T-helper 1 cell (primary cell): ENCODE data around the gene CCDC149.

Experiments used
- DNase-seq, 5 donors: peaks; one replicate each; pipeline ENCODE4 v3.0.0-alpha.2; 2012 to 2020

Gene CCDC149

DNA sequence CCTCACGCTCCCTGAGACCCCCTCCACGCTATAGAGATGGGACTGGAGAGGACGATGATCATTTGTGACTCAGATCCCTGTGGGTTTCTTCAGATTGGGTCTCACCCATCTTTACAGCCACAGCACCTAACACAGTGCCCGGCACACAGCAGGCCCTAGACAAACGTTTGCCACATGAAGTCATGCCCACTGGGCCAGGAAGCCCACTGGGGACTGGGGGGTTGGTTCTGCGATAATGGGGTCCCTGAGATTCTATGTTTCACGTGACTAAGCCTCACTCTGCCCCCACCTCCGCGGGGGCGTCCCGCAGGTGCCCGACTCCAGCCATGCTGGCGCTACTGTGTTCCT, 113.7 kb downstream of the CCDC149 start:
- DNase-seq, result no peak

DNA sequence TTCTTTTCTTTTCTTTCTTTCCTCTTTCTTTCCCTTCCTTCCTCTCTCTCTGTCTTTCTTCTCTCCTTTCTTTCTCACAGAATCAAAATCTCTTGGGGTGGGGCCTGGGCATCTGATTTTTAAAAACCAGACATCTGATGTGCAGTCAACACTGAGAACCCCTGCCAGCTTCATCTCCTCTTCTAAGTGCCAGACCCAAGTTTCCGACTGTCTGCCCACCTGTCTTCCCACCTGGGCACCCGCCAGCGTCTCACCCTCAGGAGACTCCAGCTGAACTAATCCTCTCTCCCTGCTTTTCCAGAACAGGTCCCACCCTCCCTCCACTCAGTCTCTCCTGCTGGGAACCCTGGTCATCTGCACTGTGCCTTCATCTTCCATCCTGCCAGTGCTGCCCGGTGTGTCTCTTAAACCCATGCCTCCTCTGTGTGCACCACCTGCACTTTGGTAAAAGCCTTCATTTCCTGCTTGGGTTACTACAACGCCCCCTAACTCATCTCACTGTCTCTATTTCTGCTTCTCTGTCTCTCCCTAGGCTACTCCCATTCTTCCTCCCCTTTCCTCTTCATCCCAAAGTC, 114.7 kb downstream of the CCDC149 start:
- no peak for DNase-seq

DNA sequence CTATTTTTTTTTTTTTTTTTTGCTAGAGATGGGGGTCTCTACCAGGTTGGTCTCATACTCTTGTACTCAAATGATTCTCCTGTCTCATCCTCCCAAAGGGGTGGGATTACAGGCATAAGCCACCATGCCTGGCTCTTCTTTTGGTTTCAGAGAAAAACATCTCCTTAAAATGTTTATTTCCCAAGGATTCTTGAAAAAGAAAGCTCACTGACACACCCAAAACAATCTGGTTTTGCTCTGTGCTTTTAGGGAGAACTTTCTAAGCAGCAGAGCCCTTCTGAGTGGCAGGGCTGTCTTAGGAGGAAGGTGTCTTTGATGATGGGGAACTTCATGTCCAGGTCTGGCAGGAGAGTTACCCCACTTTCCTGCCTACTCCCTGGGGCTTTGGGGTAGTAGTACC, 116.2 kb downstream of the CCDC149 start:
- no peak for DNase-seq

DNA sequence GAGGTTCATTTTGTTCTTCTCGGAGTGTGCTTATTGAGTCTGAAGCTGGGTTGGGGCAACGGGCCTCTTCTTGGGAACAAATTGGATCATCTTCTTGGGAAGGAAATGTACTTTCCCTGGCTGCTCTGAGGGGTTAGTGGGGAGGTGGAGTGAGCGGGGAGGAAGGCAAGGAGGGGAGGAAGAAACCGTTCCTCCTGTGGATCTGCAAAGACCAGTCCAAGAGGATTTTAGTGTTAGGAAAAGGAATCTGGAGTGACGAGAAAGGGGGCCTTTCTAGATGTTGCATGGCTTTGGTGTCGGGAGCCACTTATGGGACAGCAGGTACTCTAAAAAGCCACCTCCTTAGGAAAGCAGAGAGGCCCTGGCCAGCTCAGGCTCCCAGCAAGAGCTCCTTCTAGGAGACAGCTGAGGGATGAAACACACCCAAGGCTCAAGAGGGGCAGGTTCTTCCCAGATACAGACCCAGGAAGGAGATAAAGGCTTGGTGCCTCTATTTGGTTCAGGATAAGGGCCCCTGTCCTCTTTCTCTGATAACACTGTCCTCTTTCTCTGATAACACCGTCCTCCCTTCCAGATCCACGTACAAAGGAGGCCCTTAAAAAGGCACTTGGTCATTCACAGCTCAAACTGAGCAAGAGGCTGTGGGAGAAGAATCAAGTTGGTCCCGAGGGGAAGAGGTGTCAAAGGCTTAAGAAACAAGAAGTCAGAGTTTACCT, 117.0 kb downstream of the CCDC149 start:
- no peak for DNase-seq

DNA sequence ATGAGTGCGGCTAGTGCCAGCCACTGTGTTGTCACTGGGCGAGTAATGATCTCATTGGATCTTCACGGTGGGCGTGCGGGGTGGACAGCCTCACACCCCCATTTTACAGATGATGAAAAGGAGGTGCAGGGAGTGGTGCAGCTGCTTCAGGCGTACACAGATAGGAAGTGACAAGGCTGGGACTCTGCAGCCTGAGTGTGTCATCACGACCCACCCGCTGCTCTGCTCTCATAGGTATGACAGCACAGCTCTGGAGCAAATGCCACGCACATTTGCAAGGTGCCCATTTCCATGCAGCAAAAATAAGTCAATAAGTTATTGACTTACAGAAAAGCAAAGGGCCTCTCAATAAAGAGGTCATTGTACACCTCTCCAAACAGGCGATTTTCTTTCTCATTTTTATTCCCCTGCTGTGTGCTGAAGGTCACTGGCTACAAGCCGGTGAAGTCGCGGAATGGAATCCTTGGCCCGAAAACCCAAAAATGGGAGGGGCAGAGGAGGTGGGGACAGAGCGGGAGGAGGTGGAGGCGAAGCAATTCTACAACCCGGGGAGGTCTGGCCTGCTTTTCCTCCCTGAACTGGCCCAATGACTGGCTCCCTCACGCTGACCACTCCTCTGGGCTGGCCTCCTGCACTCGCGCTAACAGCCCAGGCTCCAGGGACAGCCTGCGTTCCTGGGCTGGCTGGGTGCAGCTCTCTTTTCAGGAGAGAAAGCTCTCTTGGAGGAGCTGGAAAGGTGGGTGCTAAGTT, 117.8 kb downstream of the CCDC149 start, which contains the start of gene SOD3:
Gene SOD3, plus strand, starts transcription at position 658 of the 750 bp plus-strand sequence. CDS start 3,949 bp downstream, outside the sequence.
- DNase-seq, result no peak

DNA sequence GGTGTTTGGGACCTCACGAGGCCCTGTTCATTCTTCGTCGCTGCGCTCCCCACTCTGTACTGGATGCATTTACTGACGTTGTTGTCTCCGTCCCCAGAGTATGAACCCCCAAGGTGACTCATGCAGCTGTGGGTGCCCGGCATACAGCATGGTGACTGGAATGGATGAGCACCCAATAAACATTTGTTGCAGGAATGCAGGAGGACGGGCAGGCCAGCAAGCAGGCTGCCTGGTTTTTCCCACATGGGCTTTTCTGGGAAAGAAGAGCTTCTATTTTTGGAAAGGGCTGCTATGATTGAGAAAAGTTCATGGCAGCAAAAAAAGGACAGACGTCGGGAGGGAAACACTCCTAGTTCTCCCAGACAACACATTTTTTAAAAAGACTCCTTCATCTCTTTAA, 118.4 kb downstream of the CCDC149 start:
- DNase-seq, result no peak

DNA sequence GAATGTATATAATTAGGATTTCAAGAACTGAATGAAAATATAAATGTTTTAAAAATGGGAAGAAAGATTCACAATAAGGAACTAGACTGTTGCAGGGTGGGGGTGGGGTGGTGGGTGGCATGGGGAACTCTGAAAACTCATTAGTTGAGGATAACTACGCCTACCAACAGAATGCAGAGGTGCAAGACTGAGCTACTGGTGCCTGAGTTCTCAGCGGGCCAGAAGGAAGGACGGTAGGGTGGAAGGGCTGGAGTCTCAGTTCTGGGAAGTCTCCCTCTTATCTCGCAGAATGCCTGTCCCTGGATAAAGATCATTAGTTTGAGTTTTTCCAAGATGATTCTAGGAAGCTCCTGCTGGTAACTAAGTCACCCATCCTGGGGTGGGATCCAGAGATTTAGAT, 118.8 kb downstream of the CCDC149 start:
- no peak for DNase-seq

DNA sequence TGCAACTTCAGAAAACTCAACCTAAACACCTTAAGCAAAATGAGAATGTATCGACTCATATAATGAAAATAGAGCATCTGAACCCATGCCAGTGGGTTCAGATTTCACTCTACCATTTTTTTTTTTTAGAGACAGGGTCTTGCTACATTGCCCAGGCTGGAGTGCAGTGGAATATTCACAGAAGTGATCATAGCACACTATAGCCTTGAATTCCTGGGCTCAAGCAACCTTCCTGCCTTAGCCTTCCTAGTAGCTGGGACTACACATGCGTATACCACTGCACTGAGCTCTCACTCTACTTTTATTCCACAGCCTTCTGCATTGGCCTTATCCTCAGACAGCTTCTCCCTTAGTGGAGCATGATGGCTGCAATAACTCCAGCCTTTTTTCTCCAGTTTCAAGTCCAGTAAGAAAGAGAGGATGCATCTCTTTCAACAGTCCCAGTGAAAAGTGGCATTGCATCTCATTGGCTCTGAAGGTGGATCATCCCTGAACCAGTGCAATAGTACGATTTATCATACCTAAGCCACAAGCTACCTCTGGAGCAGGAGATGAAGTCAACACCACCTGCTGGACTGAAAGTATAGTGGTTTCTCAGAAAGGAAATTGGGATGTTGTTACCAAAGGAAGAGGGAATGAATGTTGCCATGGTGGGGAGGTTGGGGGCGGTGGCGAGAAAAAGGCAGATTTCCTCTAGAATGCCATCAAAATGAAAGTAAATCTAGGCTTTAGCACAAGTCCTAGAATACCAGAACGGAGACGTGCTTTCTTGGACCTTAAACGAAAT, 119.4 kb downstream of the CCDC149 start:
- no peak for DNase-seq

DNA sequence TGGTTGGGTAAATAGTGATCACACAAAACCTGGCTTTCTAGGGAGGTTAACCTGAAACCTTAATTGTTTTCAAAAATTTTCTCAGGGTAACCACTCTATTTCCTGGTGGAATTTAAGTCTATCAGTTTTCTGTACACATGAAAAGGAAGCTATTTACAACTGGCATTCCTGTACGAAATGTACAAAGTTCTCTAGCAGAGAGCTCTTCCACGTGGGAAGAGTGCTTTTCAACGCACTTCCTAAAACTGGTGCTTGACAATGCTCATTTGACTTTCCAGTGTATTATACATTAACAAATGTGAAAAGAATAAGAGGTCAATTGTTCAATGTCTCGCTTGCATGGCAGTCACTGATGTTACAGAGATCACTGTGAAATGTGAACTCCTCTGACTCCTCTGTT, 120.3 kb downstream of the CCDC149 start:
- DNase-seq, result no peak

DNA sequence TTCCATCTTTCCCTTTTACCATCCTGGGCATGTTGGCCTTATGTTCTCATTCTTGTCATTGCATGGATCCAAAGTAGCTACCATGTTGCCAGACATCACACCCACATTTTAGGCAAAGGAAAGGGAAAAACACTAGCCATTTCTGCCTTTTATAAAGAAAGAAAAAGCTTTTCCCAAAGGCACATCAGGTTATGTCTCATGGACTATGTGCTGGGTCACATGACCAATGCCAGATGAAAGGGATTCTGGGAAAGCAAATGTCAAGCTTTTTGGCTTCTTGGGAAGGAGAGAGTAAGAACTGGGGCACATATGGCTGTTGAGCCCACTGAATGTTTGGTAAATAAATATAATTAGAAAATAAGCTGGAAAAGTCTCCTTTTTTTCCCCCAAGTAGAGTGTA, 121.8 kb downstream of the CCDC149 start:
- no peak for DNase-seq

DNA sequence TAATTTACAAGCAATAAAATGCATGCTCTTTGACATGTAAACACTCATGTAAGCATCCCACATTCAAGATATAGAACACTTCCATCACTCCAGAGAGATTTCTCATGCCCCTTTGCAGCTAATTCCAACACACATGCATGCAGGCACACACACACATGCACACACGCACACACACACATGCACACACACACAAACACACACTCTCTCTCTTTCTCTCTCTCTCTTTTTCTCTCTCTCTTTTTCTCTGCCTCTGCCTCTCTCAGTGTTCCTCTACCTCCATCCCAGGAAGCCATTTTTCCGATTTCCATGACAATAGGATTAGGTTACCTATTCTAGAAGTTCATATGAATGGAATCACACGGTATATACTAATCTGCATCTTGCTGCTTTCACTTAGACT, 129.3 kb downstream of the CCDC149 start:
- DNase-seq, result no peak

DNA sequence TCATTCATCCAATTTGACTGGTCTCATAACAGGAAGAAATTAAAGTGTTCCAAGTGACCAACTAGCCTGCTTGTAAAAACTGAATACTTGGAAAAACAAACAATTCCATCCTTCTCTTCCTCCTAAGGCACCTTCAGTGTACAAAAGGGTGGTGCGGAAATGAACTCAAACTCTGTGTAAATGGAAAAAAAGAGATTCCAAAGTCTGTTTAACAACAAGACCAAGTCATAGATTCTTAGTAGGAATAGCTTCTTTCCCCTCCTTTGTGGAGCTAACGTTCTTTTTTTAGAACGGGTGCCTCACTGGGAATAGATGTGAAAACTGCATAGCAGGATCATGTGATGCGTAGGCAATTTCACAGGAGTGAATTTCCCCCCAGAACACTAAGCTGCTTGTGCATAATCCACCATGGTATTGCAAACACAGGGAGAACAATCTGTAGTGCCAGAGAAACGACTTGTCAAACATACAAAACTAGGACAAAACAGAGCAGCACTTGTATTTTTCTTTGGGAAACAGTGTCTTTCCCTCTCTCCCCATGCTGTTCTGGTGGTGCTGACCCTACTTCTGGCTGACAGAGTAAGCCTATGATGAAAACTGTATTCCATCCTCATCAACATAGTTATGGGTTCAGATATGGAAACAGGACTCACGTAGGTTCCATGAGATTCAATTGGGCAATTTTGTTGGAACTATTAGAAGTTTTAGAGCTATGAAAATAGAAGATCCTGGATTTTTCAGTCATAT, 130.7 kb downstream of the CCDC149 start:
- no peak for DNase-seq

DNA sequence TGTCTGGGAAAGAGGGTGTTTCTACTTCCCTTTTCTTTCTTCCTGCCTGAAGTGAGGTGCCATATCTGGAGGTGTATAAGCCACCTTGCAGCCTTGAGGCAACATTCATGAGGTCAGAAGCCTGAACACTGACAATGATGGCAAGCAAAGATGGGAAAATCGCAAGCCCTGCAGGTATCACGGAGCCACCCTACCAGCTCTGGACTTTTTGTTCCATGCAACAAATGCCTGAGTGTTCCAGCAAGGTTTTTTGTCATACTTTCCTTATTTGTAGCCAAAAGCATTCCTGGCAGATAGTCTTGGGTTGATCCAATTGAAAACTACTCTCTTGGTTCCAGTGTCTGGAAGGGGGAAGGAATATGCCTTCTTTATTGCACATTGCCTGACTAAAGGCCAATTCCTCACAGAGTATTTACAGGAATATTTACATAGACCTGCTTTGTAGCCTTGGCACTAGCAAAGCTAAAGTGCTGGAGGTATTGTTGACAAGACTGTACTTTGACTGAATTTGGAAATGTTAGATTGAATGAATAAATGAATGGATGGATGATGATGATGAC, 131.8 kb downstream of the CCDC149 start:
- no peak for DNase-seq

DNA sequence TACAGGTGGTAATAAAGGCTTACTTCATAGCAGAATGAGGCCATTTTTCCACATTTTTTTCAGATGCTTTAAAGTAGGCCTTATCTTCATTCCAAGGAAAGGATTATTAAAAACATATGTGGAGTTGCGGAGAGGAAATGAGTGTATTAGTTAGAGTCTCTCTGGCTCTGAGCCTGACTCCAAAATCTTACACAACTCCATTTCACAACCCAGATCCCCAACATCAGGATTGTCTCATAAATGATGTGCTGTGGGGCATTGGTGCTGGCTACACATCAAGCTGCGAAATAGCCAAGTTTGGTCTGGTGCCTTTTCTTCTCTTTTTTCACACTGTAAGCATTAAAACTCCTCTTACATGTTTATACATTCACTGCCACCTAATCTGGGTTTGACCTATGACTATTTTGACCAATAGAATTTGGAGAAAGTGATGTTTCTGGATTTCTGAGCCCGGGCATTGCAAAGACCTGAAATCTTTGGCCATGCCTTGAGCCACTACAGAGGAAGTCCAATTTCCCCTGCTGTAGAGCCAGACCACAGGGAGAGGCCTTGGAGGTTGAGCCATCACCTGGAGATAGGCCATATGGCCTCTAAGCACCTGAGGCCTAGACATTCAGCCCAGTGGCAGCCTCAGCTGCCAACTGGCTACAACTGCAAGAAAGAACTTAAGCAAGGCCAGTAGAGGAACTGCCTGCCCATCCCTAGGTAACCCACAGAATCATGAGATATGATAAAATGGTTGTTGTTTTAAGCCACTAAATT, 134.2 kb downstream of the CCDC149 start:
- no peak for DNase-seq

DNA sequence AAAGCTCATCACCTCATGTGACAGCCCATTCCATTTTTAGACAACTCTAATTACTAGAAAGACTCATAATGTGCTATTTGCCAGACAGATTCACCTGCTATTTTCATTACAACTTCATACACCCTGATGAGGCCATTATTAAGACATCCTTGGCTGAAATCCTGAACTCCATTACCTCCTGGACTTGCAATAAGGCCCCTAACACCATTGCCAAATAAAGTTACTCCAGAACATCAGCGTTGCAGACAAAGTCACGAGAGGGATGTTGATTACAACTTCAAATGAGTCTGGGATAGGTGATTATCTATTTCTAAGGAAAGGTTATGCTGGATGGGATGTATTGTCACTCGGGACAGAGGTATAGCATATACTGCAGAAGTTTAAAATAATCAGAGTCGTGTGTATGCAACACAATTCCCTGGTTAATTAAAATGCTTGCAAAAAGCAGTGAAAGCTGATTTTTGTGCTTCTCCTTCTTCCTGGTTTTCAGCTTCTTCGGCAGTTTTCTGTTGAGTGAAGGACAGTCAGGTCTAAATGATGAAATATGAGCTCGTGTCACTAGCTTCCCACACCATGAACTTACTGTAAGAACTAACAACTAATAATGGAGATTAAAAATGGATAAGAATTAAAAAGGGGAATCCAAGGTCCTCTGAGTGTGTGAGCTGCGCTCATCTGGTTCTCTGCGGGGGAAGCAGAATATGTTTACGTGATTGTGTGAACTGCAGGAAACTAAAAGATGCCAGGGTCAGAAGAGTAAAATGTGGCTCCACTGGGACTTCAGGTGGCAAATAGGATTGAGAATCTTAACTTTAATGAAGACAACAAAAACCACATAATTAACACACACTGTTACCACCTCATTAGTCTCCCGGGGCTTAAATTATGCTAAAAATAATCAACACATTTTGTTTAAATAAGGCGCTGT, 135.0 kb downstream of the CCDC149 start:
- DNase-seq, result no peak

DNA sequence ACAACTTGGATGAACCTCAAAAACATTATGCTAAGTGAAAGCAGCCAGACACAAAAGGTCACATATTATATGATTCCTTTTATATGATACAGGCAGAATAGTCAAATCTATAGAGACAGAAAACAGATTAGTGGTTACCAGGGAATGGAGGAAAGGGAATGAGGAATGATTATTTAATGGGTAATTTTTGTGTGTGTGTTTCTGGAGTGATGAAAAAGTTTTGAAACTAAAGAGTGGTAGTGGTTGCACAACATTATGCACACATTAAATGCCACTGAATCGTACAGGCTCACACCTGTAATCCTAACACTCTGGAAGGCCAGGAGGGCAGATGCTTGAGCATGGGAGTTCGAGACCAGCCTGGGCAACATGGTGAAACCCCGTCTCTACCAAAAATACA, 137.1 kb downstream of the CCDC149 start:
- DNase-seq, result no peak

DNA sequence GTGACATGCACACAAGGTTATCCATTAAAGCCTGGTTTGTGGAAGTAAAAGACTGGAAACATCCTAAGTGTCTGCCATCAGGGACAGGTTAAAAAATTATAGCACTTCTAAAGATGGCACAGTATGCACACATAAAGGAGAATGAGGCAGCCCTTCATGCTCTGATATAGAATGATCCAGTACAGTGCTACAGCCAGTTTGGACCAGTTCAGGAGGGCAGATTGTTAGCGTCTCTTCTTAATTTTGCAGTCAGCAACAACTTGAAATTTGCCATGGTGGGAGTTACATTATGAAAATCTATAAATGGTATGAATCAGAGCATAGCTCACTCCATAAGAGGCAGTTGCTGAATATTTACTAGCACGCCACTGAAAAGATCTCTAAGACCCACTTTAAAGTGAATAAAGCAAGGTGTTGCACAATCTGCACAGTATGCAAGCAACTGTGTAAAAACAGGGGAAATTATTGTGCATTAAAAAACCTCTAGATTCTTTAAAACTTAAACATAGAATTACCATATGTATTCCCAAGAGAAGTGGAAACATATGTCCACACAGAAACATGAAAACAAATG, 137.7 kb downstream of the CCDC149 start:
- no peak for DNase-seq

DNA sequence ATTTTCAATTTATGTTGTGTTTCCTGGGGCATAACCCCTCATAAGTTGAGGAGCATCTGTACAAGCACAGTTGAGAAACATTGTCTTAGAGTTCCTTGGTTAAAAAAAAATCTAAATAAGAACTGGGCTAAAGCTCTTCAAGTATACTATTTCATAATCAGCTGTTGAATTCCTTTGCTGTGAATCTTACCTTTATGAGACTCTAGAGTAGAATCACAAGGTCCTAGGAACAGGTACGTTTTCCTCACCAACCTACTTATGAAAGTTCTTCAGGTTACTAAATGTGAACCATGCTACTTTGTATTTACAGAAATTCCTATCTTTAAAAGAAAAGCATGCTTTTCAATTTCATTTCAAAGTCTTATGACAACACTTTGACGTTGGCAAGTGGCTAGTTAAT, 138.4 kb downstream of the CCDC149 start:
- DNase-seq, result no peak

DNA sequence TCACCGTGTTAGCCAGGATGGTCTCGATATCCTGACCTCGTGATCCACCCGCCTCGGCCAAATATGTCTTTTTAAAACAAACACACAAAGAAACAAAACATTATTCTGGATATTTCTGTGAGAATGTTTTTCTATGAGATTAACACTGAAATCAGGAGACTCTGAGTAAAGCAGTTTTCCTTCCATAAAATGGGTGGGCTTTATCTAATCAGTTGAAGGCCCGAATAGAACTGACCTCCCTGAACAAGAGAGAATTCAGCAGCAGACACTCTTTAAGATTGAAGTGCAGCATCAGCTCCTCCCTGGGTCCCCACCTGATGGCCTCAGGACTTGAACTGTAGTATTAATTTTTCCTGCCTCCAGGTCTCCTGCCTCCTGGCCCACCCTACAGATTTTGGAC, 139.9 kb downstream of the CCDC149 start:
- no peak for DNase-seq
